Measurements from ENCODE around the gene ELAPOR1. TPM values are rescaled to one million over a fixed set of nuclear protein-coding genes. Genes with fewer than 3 reads are reported as not detected.

Gene ELAPOR1
- total and polyA plus RNA-seq, 2 donors (not counting 3 experiments of a cell fraction or from before 2014, with no cell fraction given), result 1.0 to 1.1 TPM

DNA sequence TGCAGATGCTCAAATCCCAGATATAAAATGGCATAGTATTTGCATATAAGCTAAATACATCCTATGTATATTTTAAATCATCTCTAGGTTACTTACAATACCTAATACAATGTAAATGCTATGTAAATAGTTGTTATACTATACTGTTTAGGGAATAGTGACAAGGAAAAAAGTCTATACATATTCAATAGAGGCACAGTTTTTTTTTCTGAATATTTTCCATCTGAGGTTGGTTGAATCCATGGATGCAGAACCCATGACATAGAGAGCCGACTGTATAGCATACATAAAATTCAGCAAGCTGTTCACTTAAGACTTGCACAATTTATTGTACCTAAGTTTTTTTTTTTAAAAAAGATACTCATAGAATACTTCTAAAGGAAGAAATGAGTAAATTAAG lies 44.6 kb upstream of the ELAPOR1 start:
- H2AFZ ChIP-seq (ENCODE audit: low read depth, low read length), result no peak overlapping the region
- DNase-seq (ENCODE audit: low read depth, low spot score), result no peak
- no peak overlapping the region for H3K4me2 ChIP-seq (ENCODE audit: insufficient read depth, low read length)
- H3K9ac ChIP-seq (replicated peaks; ENCODE audit: extremely low read depth, insufficient read depth, low read length), result no peak overlapping the region
- H3K79me2 ChIP-seq (ENCODE audit: control insufficient read depth, insufficient read depth, low read length), result peaks cover 30% of the 10 kb centered on the region
- no peak overlapping the region for H3K27ac ChIP-seq (ENCODE audit: insufficient read depth, low read depth, low read length)
- H3K4me3 ChIP-seq (replicated peaks in 1 of 3; ENCODE audit: insufficient read depth in 1 of 3, low read depth in 1 of 3, low read length in 3 of 3), result no peak overlapping the region
- TF ChIP-seq FOS (IDR thresholded peaks at IDR 0.05; ENCODE audit: borderline replicate concordance, insufficient read depth, low read length) (no peak), JUN (IDR thresholded peaks at IDR 0.05; ENCODE audit: borderline replicate concordance, insufficient read depth, insufficient read length, low read depth) (no peak), POLR2AphosphoS5 (IDR thresholded peaks at IDR 0.05; ENCODE audit: insufficient read depth, low read depth, low read length) (no peak), MYC (IDR thresholded peaks at IDR 0.05; ENCODE audit: low read depth, low read length) (no peak), GATA2 (IDR thresholded peaks at IDR 0.05; ENCODE audit: insufficient read depth, insufficient read length, low read depth, low read length) (no peak), POLR2A (IDR thresholded peaks at IDR 0.05; ENCODE audit: low read depth, low read length) (no peak), EZH2 (IDR thresholded peaks at IDR 0.05; ENCODE audit: borderline replicate concordance, low read depth, low read length, severe bottlenecking) (no peak)
- TF ChIP-seq, protein P1, sequence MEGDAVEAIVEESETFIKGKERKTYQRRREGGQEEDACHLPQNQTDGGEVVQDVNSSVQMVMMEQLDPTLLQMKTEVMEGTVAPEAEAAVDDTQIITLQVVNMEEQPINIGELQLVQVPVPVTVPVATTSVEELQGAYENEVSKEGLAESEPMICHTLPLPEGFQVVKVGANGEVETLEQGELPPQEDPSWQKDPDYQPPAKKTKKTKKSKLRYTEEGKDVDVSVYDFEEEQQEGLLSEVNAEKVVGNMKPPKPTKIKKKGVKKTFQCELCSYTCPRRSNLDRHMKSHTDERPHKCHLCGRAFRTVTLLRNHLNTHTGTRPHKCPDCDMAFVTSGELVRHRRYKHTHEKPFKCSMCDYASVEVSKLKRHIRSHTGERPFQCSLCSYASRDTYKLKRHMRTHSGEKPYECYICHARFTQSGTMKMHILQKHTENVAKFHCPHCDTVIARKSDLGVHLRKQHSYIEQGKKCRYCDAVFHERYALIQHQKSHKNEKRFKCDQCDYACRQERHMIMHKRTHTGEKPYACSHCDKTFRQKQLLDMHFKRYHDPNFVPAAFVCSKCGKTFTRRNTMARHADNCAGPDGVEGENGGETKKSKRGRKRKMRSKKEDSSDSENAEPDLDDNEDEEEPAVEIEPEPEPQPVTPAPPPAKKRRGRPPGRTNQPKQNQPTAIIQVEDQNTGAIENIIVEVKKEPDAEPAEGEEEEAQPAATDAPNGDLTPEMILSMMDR (IDR thresholded peaks at IDR 0.05; ENCODE audit: extremely low read depth in 1 of 2, insufficient read depth in 1 of 2, low read depth in 1 of 2, low read length in 2 of 2), result no peak
- TF ChIP-seq, protein P2, sequence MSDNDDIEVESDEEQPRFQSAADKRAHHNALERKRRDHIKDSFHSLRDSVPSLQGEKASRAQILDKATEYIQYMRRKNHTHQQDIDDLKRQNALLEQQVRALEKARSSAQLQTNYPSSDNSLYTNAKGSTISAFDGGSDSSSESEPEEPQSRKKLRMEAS (IDR thresholded peaks at IDR 0.05; ENCODE audit: insufficient read depth, insufficient read length), result no peak
- POLR2A ChIA-PET, result no interaction called here
- CTCF ChIA-PET, result interaction anchor here (2.0 kb wide), 1 partner anchor 31 kb away, joined by 7 read pairs; no protein-coding TSS in a partner anchor
- no peaks in the 10 kb centered on the region for H3K27me3 ChIP-seq (ENCODE audit: control insufficient read depth in 2 of 2, insufficient read depth in 2 of 2, low read length in 2 of 2)
- BruUV-seq (replicated peaks), result no TSS peak
- peaks cover 0 to 9% of the 10 kb centered on the region in 2 experiments for H3K36me3 ChIP-seq (ENCODE audit: control insufficient read depth in 2 of 2, extremely low read depth in 1 of 2, insufficient read depth in 2 of 2, low read length in 2 of 2)
- H3K9me1 ChIP-seq (replicated peaks; ENCODE audit: control insufficient read depth, extremely low read depth, insufficient read depth, low read length), result no peaks in the 10 kb centered on the region
- H3K9me3 ChIP-seq (replicated peaks; ENCODE audit: control insufficient read depth, insufficient read depth, low read length), result no peaks in the 10 kb centered on the region
- no peaks in the 10 kb centered on the region for H4K20me1 ChIP-seq (replicated peaks; ENCODE audit: control insufficient read depth, extremely low read depth, insufficient read depth, low read length)
- intact Hi-C loops (cut with micrococcal nuclease) (no loop called here), dilution Hi-C loops (cut with MboI; ENCODE audit: extremely low pct_ligation_motif_present, low sequenced_read_pairs) (no loop called here)
- no peaks in the 10 kb centered on the region for H3K4me1 ChIP-seq (ENCODE audit: control insufficient read depth, extremely low read depth, insufficient read depth, low read length)
- FAIRE-seq, result no peak
